SKM-1 (cell line): ENCODE measurements around the gene ARFRP1.

Experiments
- DNase-seq: peaks from one replicate; lab custom pipeline; 2025; ENCODE audit not compliant: unreplicated experiment; lab: John Stamatoyannopoulos, UW

ARFRP1 gene

GRCh38 chr20:63702751-63703470 lies 4.9 kb downstream of the ARFRP1 start:
- no peak for DNase-seq

GRCh38 chr20:63702036-63702665 lies 5.6 kb downstream of the ARFRP1 start:
- DNase-seq: no peak

- DNase-seq: no peak
Measured at GRCh38 chr20:63701329-63702035, 6.3 kb downstream of the ARFRP1 start.

GRCh38 chr20:63701051-63701328 lies 6.8 kb downstream of the ARFRP1 start:
- DNase-seq: no peak

- no peak for DNase-seq
Measured at GRCh38 chr20:63700199-63701050, 7.4 kb downstream of the ARFRP1 start.

DNA sequence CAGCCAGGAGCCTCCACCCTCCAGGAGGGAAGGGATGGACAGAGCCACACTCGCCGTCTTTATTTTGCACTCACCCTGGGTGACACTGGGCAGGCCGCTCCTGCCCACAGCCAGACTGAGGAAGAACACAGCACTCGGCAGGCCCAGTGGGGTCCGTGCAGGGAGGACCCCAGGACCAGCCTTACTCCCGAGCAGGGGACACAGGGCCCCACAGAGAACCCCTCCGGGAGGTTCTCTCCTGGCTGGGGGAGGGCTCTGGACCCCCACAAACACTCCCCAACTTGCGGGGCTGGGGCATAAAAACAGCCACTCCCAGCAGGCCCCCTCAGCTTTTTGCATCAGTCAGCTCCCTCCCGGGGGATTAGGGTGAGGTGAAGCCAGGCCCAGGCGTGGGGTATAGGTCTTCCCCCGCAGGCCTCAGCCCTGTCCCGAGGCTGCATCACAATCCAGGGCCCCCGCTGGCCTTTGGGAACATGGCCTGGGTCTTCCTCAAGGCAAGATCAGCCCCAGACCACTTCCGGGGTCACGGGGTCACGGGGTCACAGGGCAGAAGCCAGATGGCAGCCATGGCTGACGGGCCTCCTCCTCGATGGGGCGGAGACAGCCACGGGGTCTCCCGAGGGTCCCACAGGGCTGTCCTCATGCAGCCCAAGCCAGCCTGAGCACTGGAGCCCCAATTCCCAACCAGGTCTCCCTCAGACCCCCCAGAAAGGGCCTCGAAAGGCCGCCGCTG lies 8.1 kb downstream of the ARFRP1 start:
- no peak for DNase-seq

DNA sequence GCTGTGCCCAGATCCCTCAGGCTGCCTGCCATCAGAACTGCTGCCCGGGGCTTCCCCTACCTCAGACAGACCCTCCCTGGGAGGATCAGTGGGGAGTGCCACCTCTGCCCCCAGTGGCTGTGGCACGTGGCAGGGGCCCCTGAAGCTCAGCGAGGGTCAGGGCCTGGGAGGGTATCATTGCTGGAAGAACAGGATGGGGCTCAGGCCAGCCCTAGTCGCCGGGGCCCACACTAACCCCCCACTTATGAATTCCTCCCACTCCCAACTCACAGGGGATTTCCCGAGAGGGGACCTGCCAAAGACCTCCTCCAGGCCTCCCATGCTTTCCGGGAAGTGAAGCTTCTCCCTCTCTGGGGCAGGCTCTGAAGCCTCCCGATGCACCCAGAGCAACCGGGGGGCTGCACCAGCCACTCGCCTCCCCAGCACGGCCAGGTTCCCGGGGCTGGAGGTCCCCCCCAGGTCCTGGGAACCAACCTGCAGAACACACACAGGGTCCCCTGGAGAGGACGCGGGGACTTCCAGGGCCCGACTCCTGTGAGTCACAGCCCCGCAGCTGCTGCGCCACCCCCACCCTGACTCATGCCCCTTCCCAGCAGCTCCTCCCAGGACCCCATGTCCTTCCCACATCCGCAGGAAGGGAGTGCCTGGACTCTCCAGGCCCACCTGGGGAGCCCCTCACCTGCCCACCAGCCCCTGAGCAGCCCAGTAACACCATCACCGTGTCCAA lies 8.9 kb downstream of the ARFRP1 start:
- no peak for DNase-seq

DNA sequence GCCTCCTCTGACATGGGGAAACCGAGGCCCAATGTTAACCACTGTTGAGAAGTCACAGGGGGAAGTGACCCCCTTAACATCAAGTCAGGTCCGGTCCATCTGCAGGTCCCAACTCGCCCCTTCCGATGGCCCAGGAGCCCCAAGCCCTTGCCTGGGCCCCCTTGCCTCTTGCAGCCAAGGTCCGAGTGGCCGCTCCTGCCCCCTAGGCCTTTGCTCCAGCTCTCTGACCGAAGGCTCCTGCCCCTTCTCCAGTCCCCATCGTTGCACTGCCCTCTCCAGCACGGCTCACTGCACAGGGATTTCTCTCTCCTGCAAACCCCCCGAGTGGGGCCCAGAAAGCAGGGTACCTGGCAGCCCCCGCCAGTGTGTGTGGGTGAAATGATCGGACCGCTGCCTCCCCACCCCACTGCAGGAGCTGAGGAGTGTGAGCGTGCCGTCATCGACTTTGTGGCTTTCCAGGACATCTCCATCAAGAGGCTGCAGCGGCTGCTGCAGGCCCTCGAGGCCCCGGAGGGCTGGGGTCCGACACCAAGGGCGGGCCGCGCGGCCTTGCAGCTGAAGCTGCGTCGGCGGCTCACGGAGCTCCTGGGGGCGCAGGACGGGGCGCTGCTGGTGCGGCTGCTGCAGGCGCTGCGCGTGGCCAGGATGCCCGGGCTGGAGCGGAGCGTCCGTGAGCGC lies 9.8 kb downstream of the ARFRP1 start:
- DNase-seq: no peak

GRCh38 chr20:63697357-63697867 lies 10.4 kb downstream of the ARFRP1 start:
- DNase-seq: no peak

DNA sequence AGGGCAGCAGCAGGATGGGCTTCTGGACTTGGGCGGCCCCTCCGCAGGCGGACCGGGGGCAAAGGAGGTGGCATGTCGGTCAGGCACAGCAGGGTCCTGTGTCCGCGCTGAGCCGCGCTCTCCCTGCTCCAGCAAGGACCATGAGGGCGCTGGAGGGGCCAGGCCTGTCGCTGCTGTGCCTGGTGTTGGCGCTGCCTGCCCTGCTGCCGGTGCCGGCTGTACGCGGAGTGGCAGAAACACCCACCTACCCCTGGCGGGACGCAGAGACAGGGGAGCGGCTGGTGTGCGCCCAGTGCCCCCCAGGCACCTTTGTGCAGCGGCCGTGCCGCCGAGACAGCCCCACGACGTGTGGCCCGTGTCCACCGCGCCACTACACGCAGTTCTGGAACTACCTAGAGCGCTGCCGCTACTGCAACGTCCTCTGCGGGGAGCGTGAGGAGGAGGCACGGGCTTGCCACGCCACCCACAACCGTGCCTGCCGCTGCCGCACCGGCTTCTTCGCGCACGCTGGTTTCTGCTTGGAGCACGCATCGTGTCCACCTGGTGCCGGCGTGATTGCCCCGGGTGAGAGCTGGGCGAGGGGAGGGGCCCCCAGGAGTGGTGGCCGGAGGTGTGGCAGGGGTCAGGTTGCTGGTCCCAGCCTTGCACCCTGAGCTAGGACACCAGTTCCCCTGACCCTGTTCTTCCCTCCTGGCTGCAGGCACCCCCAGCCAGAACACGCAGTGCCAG lies 11.0 kb downstream of the ARFRP1 start, which contains the start of gene TNFRSF6B:
TNFRSF6B (plus strand) TSS at position 25 of the 729 bp plus-strand sequence; CDS start at position 141, 116 bp downstream.
- no peak for DNase-seq

DNA sequence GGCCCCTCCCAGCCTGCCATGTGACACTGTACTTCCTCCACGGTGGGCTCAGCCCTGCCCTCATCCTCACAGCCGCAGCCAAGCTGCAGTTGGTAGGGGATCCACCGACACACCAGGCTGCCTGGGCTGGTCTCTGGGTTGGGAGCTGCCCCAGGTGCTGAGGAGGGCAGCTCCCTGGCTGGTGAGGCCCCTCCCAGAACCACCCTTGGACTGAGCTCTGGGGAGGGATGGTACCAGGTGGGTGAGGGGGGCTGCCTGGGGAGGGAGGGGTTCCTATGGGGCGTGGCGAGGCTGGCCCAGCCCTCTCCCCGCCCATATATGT lies 11.5 kb downstream of the ARFRP1 start:
- DNase-seq: no peak

DNA sequence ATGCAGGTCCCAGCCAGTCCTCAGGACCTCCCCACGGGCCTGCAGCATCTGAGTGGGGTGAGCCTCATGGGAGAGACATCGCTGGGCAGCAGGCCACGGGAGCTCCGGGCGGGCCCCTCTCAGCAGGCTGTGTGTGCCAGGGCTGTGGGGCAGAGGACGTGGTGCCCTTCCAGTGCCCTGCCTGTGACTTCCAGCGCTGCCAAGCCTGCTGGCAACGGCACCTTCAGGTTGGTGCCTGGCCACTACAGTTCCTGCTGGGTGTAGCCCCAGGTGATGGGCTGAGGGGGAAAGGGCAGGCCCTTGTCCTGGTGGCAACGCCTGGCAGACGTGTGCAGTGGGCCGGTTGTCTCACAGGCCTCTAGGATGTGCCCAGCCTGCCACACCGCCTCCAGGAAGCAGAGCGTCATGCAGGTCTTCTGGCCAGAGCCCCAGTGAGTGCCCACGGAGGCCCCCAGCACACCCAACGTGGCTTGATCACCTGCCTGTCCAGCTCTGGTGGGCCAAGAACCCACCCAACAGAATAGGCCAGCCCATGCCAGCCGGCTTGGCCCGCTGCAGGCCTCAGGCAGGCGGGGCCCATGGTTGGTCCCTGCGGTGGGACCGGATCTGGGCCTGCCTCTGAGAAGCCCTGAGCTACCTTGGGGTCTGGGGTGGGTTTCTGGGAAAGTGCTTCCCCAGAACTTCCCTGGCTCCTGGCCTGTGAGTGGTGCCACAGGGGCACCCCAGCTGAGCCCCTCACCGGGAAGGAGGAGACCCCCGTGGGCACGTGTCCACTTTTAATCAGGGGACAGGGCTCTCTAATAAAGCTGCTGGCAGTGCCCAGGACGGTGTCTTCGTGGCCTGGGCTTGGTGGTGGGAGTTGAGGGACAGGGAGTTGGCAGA lies 12.1 kb downstream of the ARFRP1 start:
- no peak for DNase-seq

DNA sequence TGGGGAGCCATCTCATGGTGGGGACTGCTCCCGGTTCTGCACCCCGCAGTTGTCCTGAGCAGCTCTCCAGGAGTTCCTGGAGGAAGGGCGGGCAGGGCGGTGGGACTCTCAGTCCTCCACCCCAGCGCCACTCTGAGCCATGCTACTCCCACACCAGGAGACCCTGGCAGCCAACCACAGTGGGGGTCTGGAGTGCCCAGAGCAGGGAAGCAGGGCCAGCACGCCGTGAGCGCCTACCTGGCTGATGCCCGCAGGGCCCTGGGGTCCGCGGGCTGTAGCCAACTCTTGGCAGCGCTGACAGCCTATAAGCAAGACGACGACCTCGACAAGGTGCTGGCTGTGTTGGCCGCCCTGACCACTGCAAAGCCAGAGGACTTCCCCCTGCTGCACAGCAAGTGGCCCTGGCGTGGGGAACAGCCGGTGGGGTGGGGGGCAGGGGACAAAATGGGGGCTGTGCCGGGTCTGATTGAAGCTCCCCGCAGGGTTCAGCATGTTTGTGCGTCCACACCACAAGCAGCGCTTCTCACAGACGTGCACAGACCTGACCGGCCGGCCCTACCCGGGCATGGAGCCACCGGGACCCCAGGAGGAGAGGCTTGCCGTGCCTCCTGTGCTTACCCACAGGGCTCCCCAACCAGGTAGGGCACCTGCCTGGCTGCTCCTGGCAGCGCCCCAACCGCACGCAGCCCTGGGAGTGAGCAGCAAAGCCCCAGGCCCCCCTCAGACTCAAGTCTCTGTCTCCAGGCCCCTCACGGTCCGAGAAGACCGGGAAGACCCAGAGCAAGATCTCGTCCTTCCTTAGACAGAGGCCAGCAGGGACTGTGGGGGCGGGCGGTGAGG lies 13.0 kb downstream of the ARFRP1 start:
- DNase-seq: no peak

DNA sequence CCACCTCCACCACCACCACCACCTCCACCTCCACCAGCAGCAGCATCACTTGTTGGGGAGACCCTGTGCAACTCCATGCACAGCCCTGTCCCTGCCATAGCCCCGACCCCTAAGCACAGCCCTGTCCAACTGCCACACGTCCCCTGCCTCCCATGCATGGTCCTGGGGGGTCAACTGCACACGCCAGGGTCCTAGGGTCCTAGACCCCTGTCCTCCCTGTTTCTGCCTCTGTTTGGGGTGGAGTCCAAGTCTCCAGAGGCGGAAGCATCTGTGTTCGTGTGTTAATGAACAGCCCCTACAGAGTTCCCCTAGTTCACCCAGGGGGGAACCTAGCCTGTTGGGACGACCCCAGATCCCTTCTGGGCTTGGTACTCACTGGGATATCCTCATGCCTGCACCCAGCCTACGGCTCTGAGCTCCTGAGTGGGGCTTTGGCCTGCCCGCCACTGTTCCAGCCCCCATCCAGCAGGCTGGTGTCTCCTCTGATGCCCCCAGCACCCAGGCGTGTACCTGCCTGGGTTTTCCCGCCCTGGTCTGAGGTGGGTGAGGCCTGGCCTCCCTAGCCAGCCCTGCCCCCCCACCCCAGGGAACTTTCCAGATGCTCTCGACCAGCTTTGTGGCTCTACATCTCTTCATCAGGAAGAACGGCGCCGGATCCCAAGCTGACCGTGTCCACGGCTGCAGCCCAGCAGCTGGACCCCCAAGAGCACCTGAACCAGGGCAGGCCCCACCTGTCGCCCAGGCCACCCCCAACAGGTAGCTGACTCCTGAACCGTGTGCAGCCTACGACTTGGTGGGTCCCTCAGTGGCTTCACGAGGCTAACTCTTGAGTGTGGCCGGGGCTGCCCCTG lies 13.8 kb downstream of the ARFRP1 start:
- DNase-seq: no peak

GRCh38 chr20:63693083-63693732 lies 14.6 kb downstream of the ARFRP1 start:
- DNase-seq: no peak
